GM18867 (cell line): ENCODE measurements around the gene CNTN5.
"Not testable (repeated sequence)": the region's sequence is repeated elsewhere in the genome, so short reads cannot be mapped to it uniquely, and the experiment has no call there.

ENCODE experiments used
- ATAC-seq: cut with Tn5 transposase; IDR thresholded peaks from one replicate; pipeline ENCODE4 v1.9.1; 2021; ENCODE audit warnings: mild to moderate bottlenecking, moderate library complexity; ENCODE audit not compliant: unreplicated experiment

Gene CNTN5

GRCh38 chr11:100176456-100176855 lies 1155.7 kb downstream of the CNTN5 start:
- ATAC-seq: no peak

GRCh38 chr11:100177651-100178050 lies 1156.9 kb downstream of the CNTN5 start:
- ATAC-seq: no peak

GRCh38 chr11:100182350-100182749 lies 1161.6 kb downstream of the CNTN5 start:
- no peak for ATAC-seq

- no peak for ATAC-seq
Measured at GRCh38 chr11:100182927-100183326, 1162.2 kb downstream of the CNTN5 start.

- ATAC-seq: no peak
Measured at GRCh38 chr11:100185588-100185987, 1164.8 kb downstream of the CNTN5 start.

GRCh38 chr11:100188137-100188783 lies 1167.5 kb downstream of the CNTN5 start:
- ATAC-seq: no peak

- ATAC-seq: no peak
Measured at GRCh38 chr11:100190395-100190794, 1169.6 kb downstream of the CNTN5 start.

GRCh38 chr11:100192181-100192580 lies 1171.4 kb downstream of the CNTN5 start:
- no peak for ATAC-seq

GRCh38 chr11:100203789-100204188 lies 1183.0 kb downstream of the CNTN5 start:
- ATAC-seq: no peak

DNA sequence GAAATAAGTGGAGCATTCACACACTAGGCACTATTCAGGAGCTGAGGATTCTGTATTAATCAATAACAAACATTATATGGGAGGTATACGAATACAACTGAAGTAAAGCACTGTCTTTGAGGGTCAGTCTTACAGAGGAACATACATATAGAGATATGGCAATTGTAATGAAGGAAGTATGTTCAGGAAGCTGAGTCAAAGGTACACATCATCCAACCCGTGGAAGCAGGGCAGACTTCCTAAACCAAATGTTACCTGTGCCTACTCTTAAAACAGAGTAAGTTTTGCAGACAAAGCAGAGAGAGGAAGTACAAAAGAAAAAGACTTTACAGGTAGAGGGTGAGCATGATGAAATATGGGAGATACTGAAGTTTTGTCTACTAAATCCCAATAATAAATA lies 1185.2 kb downstream of the CNTN5 start:
- no peak for ATAC-seq

GRCh38 chr11:100208207-100208606 lies 1187.5 kb downstream of the CNTN5 start:
- ATAC-seq: no peak

- no peak for ATAC-seq
Measured at GRCh38 chr11:100214791-100215190, 1194.0 kb downstream of the CNTN5 start.

DNA sequence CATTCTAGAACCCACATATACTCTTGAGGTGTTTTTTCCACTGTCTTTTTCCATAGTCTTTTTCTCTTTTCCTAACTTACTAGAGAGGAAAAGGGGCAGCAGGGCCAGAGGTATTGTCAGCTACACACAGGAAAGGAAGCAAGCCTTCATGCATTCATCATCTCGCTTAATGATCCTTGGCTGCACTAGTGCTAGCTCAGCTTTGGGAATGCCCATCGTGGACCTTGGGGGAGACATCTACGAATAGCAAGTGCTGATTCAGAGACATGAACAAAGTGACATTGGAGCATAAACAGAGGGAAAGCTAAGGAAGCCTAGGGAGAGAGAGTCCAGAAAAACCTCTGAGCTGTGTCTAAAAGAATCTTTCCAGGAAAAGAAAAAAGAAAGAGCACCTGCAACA lies 1200.1 kb downstream of the CNTN5 start:
- no peak for ATAC-seq

DNA sequence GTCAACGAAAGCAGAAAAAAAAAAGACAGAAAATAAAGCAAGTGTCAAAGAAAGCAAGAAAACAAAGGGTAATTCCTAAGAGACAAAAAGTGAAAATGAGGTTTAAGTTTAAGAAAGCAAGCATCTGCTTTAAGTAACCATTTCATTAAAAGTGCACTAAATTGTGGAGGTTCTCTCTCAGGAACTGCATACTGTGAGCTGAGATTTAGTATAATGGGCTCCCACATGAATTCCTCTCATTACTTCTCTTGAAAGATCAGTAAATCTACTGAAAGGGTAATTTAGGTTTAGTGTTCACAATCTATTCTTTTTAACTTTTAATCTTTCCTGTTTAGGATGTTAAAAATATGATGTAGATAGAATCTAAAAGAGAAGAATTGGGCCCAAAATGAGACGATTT lies 1201.0 kb downstream of the CNTN5 start:
- ATAC-seq: no peak

DNA sequence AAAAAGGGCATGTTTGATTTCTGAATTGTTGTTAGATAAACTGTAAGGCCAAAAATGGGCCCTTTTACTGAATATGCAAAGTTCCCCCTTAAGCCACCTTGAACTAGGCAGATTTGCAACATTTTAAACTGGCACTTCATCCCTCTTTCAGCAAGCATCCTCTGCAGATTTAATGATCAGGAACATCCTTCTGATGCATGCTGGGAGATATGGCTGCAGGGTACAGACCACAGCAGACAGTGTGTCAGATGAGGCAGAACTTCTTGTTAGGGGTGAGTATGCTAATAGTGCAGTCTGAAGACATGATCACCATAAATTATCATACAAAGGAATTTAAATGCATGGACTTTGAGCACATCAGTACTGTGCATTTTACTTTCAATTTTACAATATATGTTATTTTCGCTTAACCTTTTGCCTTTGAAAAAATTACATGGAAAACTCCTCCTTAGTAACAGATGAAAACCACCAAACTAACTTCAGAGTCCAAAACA lies 1203.8 kb downstream of the CNTN5 start:
- ATAC-seq: no peak

DNA sequence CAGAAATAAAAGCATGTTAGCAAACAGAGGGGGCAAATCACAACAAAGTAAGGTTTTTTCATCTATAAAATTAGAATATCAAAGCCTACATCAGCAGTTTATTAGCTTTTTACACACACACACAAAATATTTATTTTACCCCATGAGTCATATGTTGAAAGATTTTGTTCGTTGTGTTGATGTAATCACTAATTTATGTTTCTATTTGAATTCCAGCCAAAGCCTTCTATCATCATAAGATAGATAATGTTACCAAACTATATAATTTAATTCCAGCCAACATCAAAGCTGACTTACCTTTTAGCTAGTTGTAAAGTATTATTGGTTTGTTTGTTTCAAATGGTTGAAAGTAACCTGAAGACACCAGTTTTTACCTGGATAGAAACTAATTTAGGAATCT lies 1208.3 kb downstream of the CNTN5 start:
- no peak for ATAC-seq

GRCh38 chr11:100232006-100232405 lies 1211.3 kb downstream of the CNTN5 start:
- no peak for ATAC-seq

- ATAC-seq: no peak
Measured at GRCh38 chr11:100235085-100235484, 1214.3 kb downstream of the CNTN5 start.

DNA sequence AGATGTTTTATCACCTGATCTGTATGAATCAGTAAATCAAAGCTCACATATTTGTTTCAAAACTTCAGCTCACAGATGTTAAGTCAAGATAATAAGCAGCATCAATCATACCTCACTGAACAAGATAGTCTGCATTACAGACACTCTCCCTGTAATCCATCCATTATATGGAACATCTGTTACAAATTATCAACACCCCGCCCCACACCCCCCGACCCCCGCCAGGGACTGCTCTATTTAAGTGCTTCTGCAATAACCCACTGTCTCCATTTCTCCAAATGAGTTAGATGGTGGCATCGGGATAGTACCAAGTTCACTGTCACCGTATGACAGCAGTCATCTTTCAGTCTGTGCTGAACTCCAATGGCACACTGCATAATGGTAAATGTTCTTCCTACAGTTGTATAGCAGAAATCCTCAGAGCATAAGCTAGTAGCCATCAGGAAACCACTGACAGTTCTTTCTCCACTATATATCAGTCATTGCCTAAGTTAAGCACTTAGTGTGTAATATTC lies 1219.3 kb downstream of the CNTN5 start:
- ATAC-seq: no peak

DNA sequence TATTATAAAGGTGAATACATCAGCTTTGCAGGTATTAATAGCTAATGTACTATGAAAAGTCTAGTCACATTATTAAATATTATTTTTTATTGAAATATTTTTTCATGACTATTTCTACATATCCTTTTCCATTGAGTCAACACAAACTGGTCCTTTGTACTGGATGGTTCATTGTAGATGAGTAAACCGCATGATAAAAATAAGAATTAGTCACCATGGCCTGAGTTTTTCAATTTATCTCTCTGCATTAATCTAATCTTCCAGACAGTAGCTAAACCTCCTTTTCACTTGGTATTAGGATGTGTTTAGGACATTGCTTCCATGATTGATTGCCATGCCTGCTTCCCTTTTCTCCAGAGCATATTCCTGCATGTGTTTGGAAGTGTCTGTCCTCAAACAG lies 1227.0 kb downstream of the CNTN5 start:
- no peak for ATAC-seq

DNA sequence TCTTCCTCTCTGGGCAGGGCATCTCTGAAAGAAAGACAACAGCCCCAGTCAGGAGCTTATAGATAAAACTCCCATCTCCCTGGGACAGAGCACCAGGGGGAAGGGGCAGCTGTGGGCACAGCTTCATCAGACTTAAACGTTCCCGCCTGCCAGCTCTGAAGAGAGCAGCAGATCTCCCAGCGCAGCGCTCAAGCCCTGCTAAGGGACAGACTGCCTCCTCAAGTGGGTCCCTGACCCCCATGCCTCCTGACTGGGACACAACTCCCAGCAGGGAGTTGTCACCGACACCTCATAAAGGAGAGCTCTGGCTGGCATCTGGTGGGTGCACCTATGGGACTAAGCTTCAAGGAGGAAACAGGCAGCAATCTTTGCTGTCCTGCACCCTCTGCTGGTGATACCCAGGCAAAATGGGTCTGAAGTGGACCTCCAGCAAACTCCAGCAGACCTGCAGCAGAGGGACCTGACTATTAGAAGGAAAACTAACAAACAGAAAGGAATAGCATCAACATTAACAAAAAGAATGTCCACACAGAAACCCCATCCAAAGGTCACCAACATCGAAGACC lies 1236.6 kb downstream of the CNTN5 start:
- ATAC-seq: not testable (repeated sequence)

GRCh38 chr11:100269516-100269915 lies 1248.8 kb downstream of the CNTN5 start:
- ATAC-seq: no peak
